Measurements from ENCODE around the gene CHST1.

DNA sequence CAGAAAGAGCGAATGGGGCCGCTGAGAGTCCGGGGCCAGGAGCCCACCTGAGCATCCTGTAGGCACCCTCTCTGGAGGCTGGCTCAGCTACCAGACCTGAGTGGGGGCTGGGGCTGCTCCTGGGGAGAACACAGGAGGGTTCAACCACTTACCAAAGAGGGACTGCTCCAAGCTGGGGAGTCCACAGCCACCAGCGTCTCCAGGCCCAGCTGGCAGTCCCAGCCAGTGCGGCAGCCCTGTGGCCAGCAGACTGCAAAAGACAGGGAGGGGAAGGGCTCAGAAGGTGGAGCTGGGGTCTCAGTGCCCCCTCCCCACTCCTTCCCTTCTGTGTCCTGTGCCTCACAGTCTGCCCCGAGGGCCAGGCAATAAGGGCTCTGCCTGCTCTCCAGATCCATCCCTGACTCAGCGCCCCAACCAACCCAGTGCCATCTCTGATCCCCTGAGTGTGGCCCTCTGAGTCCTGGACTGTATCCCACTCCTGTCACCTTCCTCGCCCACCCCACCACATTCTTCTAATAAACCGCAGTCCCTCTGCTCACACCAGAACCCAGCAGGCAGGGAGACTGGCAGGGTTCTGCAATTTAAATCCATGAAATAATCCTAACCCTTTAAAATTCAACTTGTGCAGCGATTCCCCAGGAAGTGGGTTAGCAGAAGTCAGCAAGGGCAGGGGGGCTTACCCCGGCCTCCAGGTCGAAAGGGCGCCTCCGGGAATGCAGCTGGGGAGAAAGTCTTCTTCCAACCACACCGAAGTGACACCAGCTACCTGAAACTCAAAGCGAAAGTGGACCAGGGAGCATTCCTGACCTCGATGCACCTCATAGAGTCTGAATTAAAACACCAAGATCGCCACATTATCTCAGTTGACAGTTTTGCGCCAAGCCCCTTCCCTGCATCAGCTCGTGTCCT lies 13.3 kb downstream of the CHST1 start:
- no peak for TF ChIP-seq GATA2 (IDR thresholded peaks at IDR 0.05; ENCODE audit: low read depth, low read length)
- TF ChIP-seq GATA3 (IDR thresholded peaks at IDR 0.05; ENCODE audit: low read depth, low read length), result no peak
